SU-DHL-6 (cell line): ENCODE data around the gene EIF1.

Experiments used
- CTCF ChIP-seq: fragments of 200-600 bp; sonication (generic); IDR thresholded peaks from one replicate; pipeline ENCODE4 v1.5.1; 2017; ENCODE audit warnings: antibody characterized with exemption, mild to moderate bottlenecking, low read length, moderate library complexity; ENCODE audit not compliant: insufficient read depth, poor library complexity, severe bottlenecking
- EZH2phosphoT487 ChIP-seq: fragments of 200-600 bp; sonication (generic), shearing (Covaris generic); conservative IDR thresholded peaks from 2 replicates; pipeline ENCODE4 v1.6.1; 2018; ENCODE audit warnings: mild to moderate bottlenecking, antibody characterized with exemption, low read length, moderate library complexity, mixed read lengths

DNA sequence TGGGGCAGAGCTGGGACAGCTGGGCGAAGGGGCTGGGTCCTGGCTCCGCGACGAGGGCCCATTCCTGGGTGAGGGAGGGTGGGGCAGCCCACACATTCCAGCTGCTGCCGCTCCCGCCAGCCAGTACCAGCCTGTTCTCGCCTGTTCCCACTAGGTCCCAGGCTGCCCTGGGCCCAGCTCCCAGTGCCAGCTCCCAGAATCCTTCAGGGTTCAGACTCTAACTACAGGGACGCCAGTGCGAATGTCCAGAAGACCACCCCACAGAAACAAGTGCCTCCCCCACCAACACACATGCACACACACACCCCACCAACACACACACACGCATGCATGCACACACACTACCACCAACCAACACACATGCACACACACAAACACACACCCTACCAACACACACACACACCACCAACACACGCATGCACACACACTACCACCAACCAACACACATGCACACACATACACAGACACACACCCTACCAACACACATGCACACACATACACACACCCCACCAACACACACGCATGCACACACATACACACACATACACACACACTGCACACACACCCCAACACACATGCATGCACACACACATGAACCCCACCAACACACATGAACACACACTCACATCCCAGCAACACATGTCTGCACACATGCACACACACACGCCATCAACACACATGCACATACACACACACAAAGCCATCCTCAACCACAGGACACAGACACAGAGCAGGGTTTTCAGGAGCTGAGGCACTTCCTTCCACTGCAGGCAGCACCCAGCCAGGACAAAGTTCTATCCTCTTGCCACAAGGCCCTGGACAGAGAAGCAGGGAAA lies 36.8 kb upstream of the EIF1 start:
- no peak for TF ChIP-seq CTCF
- TF ChIP-seq EZH2phosphoT487: no peak
